HEK293 (cell line): Measurements from ENCODE around the gene CCDC8.

ENCODE experiments used
- CTCF ChIA-PET: fragments of 350-600 bp; formaldehyde crosslinking; extraction: SDS; loops from one replicate; lab custom pipeline; 2021; ENCODE audit warnings: antibody characterized with exemption; lab: Yijun Ruan, JAX
- POLR2A ChIA-PET: fragments of 300-600 bp; formaldehyde crosslinking; extraction: SDS; loops from one replicate; lab custom pipeline; 2020; ENCODE audit warnings: antibody characterized with exemption, inconsistent platforms; lab: Yijun Ruan, JAX
- H3K27ac ChIP-seq: fragments of 200-500 bp; sonication (Bioruptor generic); 2 replicates; pipeline ENCODE4 v1.5.1; 2014; ENCODE audit warnings: low read depth, low read length, control low read depth, inconsistent platforms; ENCODE audit errors: extremely low read depth
- H3K36me3 ChIP-seq, 2 experiments: fragments of 200-500 bp in 1 of 2; sonication (Bioruptor generic) in 1 of 2; 1 replicate in 1 of 2; 2 replicates in 1 of 2; pipeline ENCODE4 v1.5.1; 2014 to 2017; ENCODE audit warnings: inconsistent platforms in 2 of 2, low read length in 2 of 2; ENCODE audit not compliant: control insufficient read depth in 2 of 2, insufficient read depth in 1 of 2
- H3K4me1 ChIP-seq: fragments of 200-500 bp; sonication (Bioruptor generic); 2 replicates; pipeline ENCODE4 v1.5.1; 2014; ENCODE audit warnings: mild to moderate bottlenecking, low read length, inconsistent platforms; ENCODE audit not compliant: control insufficient read depth, insufficient read depth
- H3K4me3 ChIP-seq: 2 replicates; pipeline ENCODE4 v1.5.1; 2011; ENCODE audit warnings: low read depth, mild to moderate bottlenecking, control low read depth, low read length, moderate library complexity
- H3K9me3 ChIP-seq: fragments of 200-500 bp; sonication (Bioruptor generic); 2 replicates; pipeline ENCODE4 v1.5.1; 2014; ENCODE audit warnings: low read depth, low read length, inconsistent platforms; ENCODE audit not compliant: control insufficient read depth, insufficient read depth
- AEBP2 ChIP-seq: fragments of 450-650 bp; formaldehyde crosslinking; IDR thresholded peaks from 2 replicates; pipeline ENCODE4 v1.5.1; 2016; ENCODE audit warnings: missing biosample characterization, missing genetic modification characterization, borderline replicate concordance
- GLI2 ChIP-seq: fragments of 450-650 bp; formaldehyde crosslinking; IDR thresholded peaks from 2 replicates; pipeline ENCODE4; 2017; ENCODE audit warnings: missing biosample characterization, missing genetic modification characterization, low read depth, borderline replicate concordance
- GLIS1 ChIP-seq: fragments of 450-650 bp; formaldehyde crosslinking; IDR thresholded peaks from 2 replicates; pipeline ENCODE4 v1.5.1; 2016; ENCODE audit warnings: missing biosample characterization, missing genetic modification characterization
- MYNN ChIP-seq: fragments of 450-650 bp; formaldehyde crosslinking; IDR thresholded peaks from 2 replicates; pipeline ENCODE4 v1.5.1; 2016; ENCODE audit warnings: missing biosample characterization, missing genetic modification characterization, borderline replicate concordance
- OVOL3 ChIP-seq: fragments of 450-650 bp; formaldehyde crosslinking; IDR thresholded peaks from 2 replicates; pipeline ENCODE4 v1.5.1; 2016; ENCODE audit warnings: missing biosample characterization, missing genetic modification characterization
- SP2 ChIP-seq: fragments of 450-650 bp; formaldehyde crosslinking; IDR thresholded peaks from 2 replicates; pipeline ENCODE4 v1.5.1; 2016; ENCODE audit warnings: missing biosample characterization, missing genetic modification characterization
- YY1 ChIP-seq: fragments of 450-650 bp; formaldehyde crosslinking; IDR thresholded peaks from 2 replicates; pipeline ENCODE4 v1.5.1; 2018; ENCODE audit warnings: missing biosample characterization, missing genetic modification characterization
- YY2 ChIP-seq: fragments of 450-650 bp; formaldehyde crosslinking; IDR thresholded peaks from 2 replicates; pipeline ENCODE4 v1.5.1; 2016; ENCODE audit warnings: missing biosample characterization, missing genetic modification characterization
- ZBTB1 ChIP-seq: fragments of 450-650 bp; formaldehyde crosslinking; IDR thresholded peaks from 2 replicates; pipeline ENCODE4 v1.5.1; 2016; ENCODE audit warnings: missing biosample characterization, missing genetic modification characterization
- ZBTB20 ChIP-seq: fragments of 450-650 bp; formaldehyde crosslinking; IDR thresholded peaks from 2 replicates; pipeline ENCODE4 v1.5.1; 2016; ENCODE audit warnings: missing biosample characterization, missing genetic modification characterization
- ZBTB21 ChIP-seq: fragments of 450-650 bp; formaldehyde crosslinking; IDR thresholded peaks from 2 replicates; pipeline ENCODE4 v1.5.1; 2017; ENCODE audit warnings: missing biosample characterization, missing genetic modification characterization
- ZFHX2 ChIP-seq: fragments of 450-650 bp; formaldehyde crosslinking; conservative IDR thresholded peaks from 2 replicates; pipeline ENCODE4 v1.5.1; 2016; ENCODE audit warnings: missing biosample characterization, missing genetic modification characterization
- ZFP3 ChIP-seq: fragments of 450-650 bp; formaldehyde crosslinking; IDR thresholded peaks from 2 replicates; pipeline ENCODE4 v1.5.1; 2016; ENCODE audit warnings: low read depth, missing biosample characterization, missing genetic modification characterization
- ZFP69B ChIP-seq: fragments of 450-650 bp; formaldehyde crosslinking; IDR thresholded peaks from 2 replicates; pipeline ENCODE4 v1.5.1; 2016; ENCODE audit warnings: missing biosample characterization, missing genetic modification characterization
- ZNF175 ChIP-seq: fragments of 450-650 bp; formaldehyde crosslinking; IDR thresholded peaks from 2 replicates; pipeline ENCODE4 v1.5.1; 2016; ENCODE audit warnings: missing biosample characterization, missing genetic modification characterization
- ZNF248 ChIP-seq: fragments of 450-650 bp; formaldehyde crosslinking; IDR thresholded peaks from 2 replicates; pipeline ENCODE4 v1.5.1; 2017; ENCODE audit warnings: missing biosample characterization, missing genetic modification characterization
- ZNF274 ChIP-seq, 2 experiments: fragments of 200-500 bp in 1 of 2; fragments of 450-650 bp in 1 of 2; sonication (Bioruptor generic) in 1 of 2; formaldehyde crosslinking in 1 of 2; IDR thresholded peaks; 2 replicates each; pipeline versions ENCODE4 v1.5.1 to v1.6.1; 2014 to 2016; ENCODE audit warnings: borderline replicate concordance in 1 of 2, inconsistent platforms in 1 of 2, low read length in 1 of 2, missing biosample characterization in 1 of 2, missing genetic modification characterization in 1 of 2
- ZNF426 ChIP-seq: fragments of 450-650 bp; formaldehyde crosslinking; IDR thresholded peaks from 2 replicates; pipeline ENCODE4 v1.5.1; 2017; ENCODE audit warnings: missing biosample characterization, missing genetic modification characterization, mild to moderate bottlenecking, inconsistent platforms, moderate library complexity
- ZNF510 ChIP-seq: fragments of 450-650 bp; formaldehyde crosslinking; IDR thresholded peaks from 2 replicates; pipeline ENCODE4 v1.5.1; 2018; ENCODE audit warnings: mild to moderate bottlenecking, missing genetic modification characterization, missing biosample characterization; ENCODE audit not compliant: insufficient replicate concordance
- ZNF518A ChIP-seq: fragments of 450-650 bp; formaldehyde crosslinking; conservative IDR thresholded peaks from 2 replicates; pipeline ENCODE4 v1.5.1; 2016; ENCODE audit warnings: low read depth, missing biosample characterization, missing genetic modification characterization
- ZNF624 ChIP-seq: fragments of 450-650 bp; formaldehyde crosslinking; IDR thresholded peaks from 2 replicates; pipeline ENCODE4 v1.5.1; 2017; ENCODE audit warnings: missing biosample characterization, missing genetic modification characterization
- ZNF76 ChIP-seq: fragments of 450-650 bp; formaldehyde crosslinking; IDR thresholded peaks from 2 replicates; pipeline ENCODE4; 2016; ENCODE audit warnings: low read depth, missing biosample characterization, missing genetic modification characterization, borderline replicate concordance
- ZNF768 ChIP-seq: fragments of 450-650 bp; formaldehyde crosslinking; IDR thresholded peaks from 2 replicates; pipeline ENCODE4 v1.5.1; 2018; ENCODE audit warnings: missing biosample characterization, mild to moderate bottlenecking, missing genetic modification characterization
- ZNF777 ChIP-seq: fragments of 450-650 bp; formaldehyde crosslinking; IDR thresholded peaks from 2 replicates; pipeline ENCODE4 v1.5.1; 2017; ENCODE audit warnings: missing biosample characterization, missing genetic modification characterization, borderline replicate concordance
- ZNF792 ChIP-seq: fragments of 450-650 bp; formaldehyde crosslinking; IDR thresholded peaks from 2 replicates; pipeline ENCODE4 v1.5.1; 2016; ENCODE audit warnings: missing biosample characterization, missing genetic modification characterization
- ZSCAN23 ChIP-seq: fragments of 450-650 bp; formaldehyde crosslinking; IDR thresholded peaks from 2 replicates; pipeline ENCODE4 v1.5.1; 2016; ENCODE audit warnings: missing biosample characterization, missing genetic modification characterization
- TF ChIP-seq, protein P1 (sequence below): fragments of 450-650 bp; formaldehyde crosslinking; IDR thresholded peaks from 2 replicates; pipeline ENCODE4 v1.5.1; 2017; ENCODE audit warnings: missing biosample characterization, missing genetic modification characterization

The CCDC8 gene

GRCh38 chr19:46384396-46384795 is 29.0 kb downstream of the CCDC8 start (continued):
- no peak for TF ChIP-seq ZFP3 (tag by site-specific recombination)
- TF ChIP-seq ZNF426 (tag by site-specific recombination): no peak

DNA sequence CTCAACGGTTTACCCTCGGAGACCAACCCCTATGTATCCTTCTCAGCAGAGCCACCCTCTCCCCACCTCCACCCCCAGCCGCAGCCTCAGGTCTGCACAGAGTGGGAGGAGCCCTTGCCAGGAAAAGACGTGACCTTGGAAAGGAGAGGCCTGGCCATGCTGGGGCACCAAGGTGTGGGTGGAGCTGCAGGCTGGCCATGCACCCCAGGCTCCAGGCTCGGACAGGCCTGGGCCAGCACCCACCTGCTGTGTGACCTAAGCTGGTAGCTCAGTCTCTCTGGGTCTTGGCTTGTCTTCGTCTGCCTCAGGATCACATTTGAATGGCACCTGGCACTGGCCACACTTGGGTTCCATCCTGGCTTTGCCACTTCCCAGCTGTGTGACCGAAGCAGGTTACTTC is 29.5 kb downstream of the CCDC8 start:
- ChIA-PET POLR2A (no interaction called here), CTCF (interaction anchor here (0.9 to 4.6 kb wide), 3 partner anchors 12 to 102 kb away, joined by 3 to 26 read pairs (median 4); no protein-coding TSS in a partner anchor)
- H3K27ac ChIP-seq: no peak overlapping the region
- H3K4me1 ChIP-seq: no peaks in the 10 kb centered on the region
- TF ChIP-seq ZNF274 (IDR thresholded peaks at IDR 0.05; ENCODE audit: low read length) (no peak), ZNF274 (tag by site-specific recombination; IDR thresholded peaks at IDR 0.05; ENCODE audit: borderline replicate concordance) (no peak), ZBTB20 (tag by site-specific recombination) (no peak), ZNF76 (tag by site-specific recombination) (no peak), ZNF175 (no peak), ZSCAN23 (tag by site-specific recombination) (no peak), AEBP2 (tag by site-specific recombination) (no peak)
- no peak overlapping the region for H3K4me3 ChIP-seq
- H3K9me3 ChIP-seq: no peaks in the 10 kb centered on the region
- H3K36me3 ChIP-seq: peaks cover 69 to 94% of the 10 kb centered on the region in 2 experiments

DNA sequence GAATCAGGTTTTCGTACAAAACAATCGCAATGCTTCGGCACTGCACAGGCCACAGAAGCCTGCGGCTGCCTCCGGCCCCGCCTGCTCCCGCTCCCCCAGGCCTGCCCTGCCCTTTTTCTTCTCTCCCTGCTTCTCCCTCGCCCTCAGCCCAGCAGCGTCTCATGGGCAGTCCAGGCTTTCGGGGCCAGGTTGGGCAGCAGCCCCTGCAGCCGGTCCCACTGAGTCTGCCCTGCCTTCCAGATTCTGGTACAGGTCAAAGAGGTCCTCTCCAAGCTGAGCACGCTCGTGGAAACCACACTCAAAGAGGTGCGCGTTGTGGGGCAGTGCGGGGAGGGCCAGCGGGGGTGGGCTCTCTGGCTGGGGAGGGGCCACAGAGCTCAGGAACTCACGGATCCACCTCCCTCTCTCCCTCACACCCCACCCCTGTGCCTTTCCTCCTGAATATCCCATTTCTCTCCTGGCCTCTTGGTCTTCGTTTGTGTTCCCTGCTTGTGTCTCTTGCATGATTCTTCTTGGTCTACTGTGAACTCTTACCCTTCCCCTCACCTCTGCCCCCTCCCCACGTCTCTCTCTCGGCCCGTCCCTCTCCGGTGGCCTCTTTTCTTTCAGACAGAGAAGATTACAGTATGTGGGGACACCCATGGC is 30.1 kb downstream of the CCDC8 start:
- CTCF ChIA-PET: interaction anchor here (0.6 to 4.6 kb wide), 3 partner anchors 12 to 103 kb away, joined by 3 to 26 read pairs (median 4); no protein-coding TSS in a partner anchor

More for the DNA sequence above, 30.1 kb downstream of the CCDC8 start:
- TF ChIP-seq ZNF777 (no peak), YY1 (tag by site-specific recombination) (no peak), ZNF792 (no peak), OVOL3 (tag by site-specific recombination) (no peak), ZFP69B (tag by site-specific recombination) (no peak), ZBTB21 (no peak), GLIS1 (tag by site-specific recombination) (no peak), ZNF510 (no peak), MYNN (tag by site-specific recombination) (no peak), ZBTB1 (no peak), ZFHX2 (tag by site-specific recombination) (no peak), ZNF248 (tag by site-specific recombination) (no peak), GLI2 (tag by site-specific recombination) (no peak), ZNF518A (tag by site-specific recombination) (no peak), YY2 (tag by site-specific recombination) (no peak), ZNF768 (tag by site-specific recombination) (no peak), SP2 (tag by site-specific recombination) (no peak), ZNF624 (tag by site-specific recombination) (no peak)
- TF ChIP-seq, protein P1, sequence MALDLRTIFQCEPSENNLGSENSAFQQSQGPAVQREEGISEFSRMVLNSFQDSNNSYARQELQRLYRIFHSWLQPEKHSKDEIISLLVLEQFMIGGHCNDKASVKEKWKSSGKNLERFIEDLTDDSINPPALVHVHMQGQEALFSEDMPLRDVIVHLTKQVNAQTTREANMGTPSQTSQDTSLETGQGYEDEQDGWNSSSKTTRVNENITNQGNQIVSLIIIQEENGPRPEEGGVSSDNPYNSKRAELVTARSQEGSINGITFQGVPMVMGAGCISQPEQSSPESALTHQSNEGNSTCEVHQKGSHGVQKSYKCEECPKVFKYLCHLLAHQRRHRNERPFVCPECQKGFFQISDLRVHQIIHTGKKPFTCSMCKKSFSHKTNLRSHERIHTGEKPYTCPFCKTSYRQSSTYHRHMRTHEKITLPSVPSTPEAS: no peak
- TF ChIP-seq, all 188 proteins: peak for 0
- POLR2A ChIA-PET: no interaction called here
- H3K36me3 ChIP-seq: peaks cover 69 to 91% of the 10 kb centered on the region in 2 experiments
- no peaks in the 10 kb centered on the region for H3K9me3 ChIP-seq
- no peak overlapping the region for H3K27ac ChIP-seq
- no peak overlapping the region for H3K4me3 ChIP-seq
- no peaks in the 10 kb centered on the region for H3K4me1 ChIP-seq
